GM23248 (cell line): ENCODE measurements around the gene ZFX.

ENCODE experiments used
- EZH2 ChIP-seq: fragments of 200-600 bp; sonication (generic); IDR thresholded peaks from 2 replicates; pipeline ENCODE4 v1.6.1; 2018; ENCODE audit warnings: antibody characterized with exemption, mild to moderate bottlenecking; ENCODE audit not compliant: insufficient read depth, poor library complexity, severe bottlenecking
- EZH2phosphoT487 ChIP-seq: fragments of 200-600 bp; sonication (generic); IDR thresholded peaks from 2 replicates; pipeline ENCODE4 v1.6.1; 2018; ENCODE audit warnings: antibody characterized with exemption, moderate library complexity, mild to moderate bottlenecking, low read depth; ENCODE audit not compliant: insufficient read depth

GRCh38 chrX:24153796-24154189 is 4.3 kb downstream of the ZFX start:
- no peak for TF ChIP-seq EZH2phosphoT487
- TF ChIP-seq EZH2 = no peak
